Loucy (cell line): Measurements from ENCODE around the gene CAMK1D.

Source experiments
- CTCF ChIP-seq: fragments of 200-600 bp; sonication (generic); conservative IDR thresholded peaks from 2 replicates; pipeline ENCODE4 v1.5.1; 2014; ENCODE audit warnings: mild to moderate bottlenecking, antibody characterized with exemption, low read length
- EZH2phosphoT487 ChIP-seq: fragments of 200-600 bp; IDR thresholded peaks from 2 replicates; pipeline ENCODE4 v1.6.1; 2018; ENCODE audit warnings: antibody characterized with exemption, mild to moderate bottlenecking, moderate library complexity, borderline replicate concordance

GRCh38 chr10:12735843-12736462, 386.6 kb downstream of the CAMK1D start:
- no peak for TF ChIP-seq CTCF
- TF ChIP-seq EZH2phosphoT487: no peak
